CD4-positive, alpha-beta T cell treated with Interleukin-15 for 1 hour (primary cell): ENCODE results near the gene SOX4.

ENCODE experiments used
- DNase-seq: peaks from one replicate; pipeline ENCODE4 v3.0.0-alpha.2; 2020

The SOX4 gene

DNA sequence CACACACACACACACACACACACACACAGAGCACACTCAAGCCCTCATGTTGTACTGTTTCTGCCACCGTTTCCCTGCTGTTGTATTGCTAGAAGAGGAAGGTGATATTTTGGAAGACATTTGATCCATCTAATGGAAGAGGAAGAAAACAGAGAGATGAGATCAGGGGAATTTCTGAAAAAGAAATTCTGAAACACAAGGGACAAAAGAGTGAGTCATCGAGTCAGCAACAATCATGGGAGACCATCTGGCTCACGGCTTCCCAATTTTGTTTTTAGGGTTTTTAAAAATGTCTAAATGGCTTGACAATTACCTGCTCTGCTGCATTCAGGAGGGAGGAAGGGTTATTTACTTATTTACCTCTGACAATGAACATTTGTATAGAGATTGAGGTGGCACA, 22.0 kb downstream of the SOX4 start:
- DNase-seq, result no peak

DNA sequence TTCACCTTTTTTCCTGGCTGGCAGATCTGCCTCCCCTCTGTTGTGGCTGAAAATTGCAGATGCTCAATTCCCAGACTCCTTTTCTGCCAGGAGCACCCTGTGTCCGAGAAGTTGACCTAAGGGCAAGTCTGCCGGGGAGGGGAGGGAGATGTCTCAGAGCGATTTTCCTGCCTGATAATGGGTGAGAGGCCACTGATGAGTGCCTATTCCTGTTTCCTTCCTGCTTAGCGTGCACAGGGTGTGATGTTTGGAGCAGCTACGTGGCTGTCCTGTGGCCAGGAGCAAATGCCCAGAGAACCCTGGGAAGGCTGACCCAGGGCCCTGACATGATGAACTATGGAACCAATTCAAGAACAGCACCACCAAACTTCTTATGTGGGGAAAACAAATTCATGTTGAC, 22.5 kb downstream of the SOX4 start:
- DNase-seq, result no peak

DNA sequence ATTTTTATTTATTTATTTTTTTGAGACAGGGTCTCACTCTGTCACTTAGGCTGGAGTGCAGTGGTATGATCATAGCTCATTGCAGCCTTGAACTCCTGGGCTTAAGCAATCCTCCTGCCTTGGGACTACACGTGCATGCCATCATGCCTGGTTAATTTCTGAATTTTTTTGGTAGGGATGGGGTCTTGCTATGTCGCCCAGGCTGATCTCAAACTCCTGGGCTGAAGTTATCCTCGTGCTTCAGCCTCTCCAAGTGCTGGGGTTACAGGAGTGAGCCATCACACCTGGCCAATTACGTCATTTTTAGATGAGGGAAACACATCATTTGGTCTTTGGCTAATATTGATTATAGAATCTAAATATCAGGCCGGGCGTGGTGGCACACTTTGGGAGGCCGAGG, 32.1 kb downstream of the SOX4 start:
- DNase-seq, result no peak

DNA sequence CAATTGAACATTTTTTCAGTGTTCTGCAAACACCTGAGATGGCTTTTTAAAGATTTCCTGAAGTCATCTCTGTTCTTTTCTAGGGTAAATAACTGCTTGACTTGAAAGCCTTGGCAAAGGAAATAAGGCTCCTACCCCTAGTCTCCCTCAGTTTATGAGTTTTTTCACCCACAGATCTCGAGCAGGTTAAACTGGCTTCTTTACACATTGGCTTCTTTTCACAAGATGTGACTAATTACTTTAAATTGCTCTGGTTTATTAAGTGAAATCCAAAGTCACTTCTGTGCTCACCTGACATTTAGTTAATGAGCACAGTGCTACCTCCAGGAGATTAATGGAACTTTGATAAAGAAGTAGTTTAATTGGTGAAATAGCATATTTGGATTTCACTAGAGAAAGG, 33.2 kb downstream of the SOX4 start:
- DNase-seq, result no peak

DNA sequence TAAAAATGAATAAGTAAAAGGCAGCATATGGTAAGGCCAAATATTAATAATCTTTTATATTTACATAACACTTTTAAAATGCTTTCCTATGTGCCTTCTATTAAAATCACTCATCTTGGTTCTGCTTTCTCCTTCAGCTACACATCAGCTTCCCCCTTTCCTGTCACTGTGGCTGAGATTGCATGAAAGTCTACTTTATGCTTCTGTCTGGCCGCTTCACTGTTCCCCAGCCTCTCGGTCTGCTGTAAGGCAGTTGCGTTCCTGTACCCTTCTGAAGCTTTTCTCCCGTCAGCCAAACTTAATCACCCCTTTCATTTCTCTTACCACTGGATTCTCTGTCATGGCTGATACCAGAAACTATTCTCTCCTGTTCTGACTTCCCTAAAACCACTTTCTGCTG, 34.6 kb downstream of the SOX4 start:
- no peak for DNase-seq

DNA sequence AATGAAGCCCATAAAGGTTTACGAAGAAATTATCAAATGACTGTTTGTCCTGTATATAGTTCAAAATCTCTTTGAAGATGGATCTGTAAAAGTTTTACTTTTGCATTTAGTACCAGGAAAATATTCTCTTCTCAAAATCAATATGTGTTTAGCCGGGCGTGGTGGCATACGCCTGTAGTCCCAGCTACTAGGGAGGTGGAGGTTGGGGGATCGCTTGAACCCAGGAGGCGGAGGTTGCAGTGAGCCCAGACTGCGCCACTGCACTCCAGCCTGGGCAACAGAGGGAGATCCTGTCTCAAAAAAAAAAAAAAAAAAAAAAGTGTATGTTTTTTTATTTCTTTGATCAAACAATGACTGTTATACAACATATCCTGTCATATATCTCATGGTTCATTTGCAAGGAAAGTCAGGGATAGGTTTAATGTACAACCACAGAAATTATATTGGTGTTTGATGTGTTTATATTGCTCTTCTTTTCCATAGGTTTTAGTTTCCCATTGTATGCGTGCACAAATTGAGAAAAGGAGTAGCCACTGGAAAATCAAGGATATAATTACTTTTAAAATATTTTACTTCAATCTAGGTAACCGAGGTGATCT, 40.1 kb downstream of the SOX4 start:
- no peak for DNase-seq

DNA sequence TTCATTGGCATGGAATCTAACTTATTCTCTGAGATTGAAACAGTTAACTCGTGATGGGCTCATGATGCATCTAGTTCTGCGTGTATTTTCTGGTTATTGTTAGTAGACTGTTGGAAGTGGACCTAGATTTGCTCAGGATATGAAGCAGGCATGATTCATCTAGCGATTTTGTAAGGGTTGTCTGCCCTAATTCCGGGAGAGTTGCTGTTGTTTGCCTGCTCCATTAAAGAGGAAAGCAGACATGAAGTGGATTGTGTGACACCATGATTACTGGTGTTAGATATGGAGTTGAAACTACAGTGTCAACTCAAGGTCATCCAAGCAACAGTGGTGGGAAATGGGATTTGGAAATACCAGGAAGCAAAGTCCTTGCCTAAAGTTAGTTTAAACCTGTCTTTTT, 41.0 kb downstream of the SOX4 start:
- no peak for DNase-seq

DNA sequence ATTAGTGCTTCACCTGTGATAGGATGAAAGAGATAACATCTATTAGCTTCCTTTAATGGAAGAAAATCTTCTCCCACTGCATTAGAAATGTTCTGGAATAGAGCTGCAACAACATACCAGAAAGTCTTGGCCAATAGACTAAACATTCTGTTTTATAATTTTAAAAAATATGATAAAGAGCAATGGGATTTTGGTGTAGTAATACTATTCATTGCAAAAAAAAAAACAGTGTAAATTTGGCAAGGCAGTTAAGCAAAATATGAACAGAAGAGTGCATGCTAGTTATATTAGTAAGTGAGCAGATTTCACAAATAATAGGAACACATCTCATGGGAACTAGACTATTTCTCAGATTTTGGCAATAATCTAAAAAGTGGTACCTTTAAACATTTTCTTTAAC, 43.3 kb downstream of the SOX4 start:
- DNase-seq, result no peak

DNA sequence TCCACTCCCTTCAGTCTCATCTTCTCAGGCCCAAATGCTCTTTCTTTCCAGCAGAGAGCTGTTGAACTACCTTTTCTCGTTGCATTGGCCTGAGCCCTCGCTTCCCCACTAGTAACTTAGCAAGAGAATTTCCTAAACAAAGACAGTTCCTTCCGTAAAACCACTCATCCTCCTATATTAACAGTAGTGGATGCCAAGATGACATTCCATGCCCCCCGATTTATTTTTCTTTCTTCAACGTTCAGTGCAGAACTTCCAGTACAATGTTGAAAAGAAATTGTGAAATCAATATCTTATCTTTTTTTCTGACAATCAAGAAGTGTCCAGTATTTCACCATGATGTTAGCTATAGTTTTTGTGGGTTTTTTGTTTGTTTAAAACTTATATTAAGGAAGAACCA, 45.8 kb downstream of the SOX4 start:
- DNase-seq, result no peak
